K562 (cell line): ENCODE results near the gene GMDS.

Source experiments
- BRF2 ChIP-seq: IDR thresholded peaks from 3 replicates; pipeline ENCODE4 v1.6.1; 2011; ENCODE audit warnings: borderline replicate concordance, mild to moderate bottlenecking; ENCODE audit not compliant: insufficient read length, insufficient read depth
- EP300 ChIP-seq: IDR thresholded peaks from 2 replicates; pipeline ENCODE4 v1.6.1; 2012; ENCODE audit warnings: low read length, improper control_type of control experiment
- JUNB ChIP-seq: fragments of 450-650 bp; formaldehyde crosslinking; conservative IDR thresholded peaks from 2 replicates; pipeline ENCODE4 v1.4.0; 2020; ENCODE audit warnings: mild to moderate bottlenecking
- KDM4B ChIP-seq, 2 experiments: fragments of 450-650 bp in 1 of 2; sonication (generic) in 1 of 2; IDR thresholded peaks; 2 replicates each; pipeline ENCODE4 v1.6.1; 2016 to 2017; ENCODE audit warnings: borderline replicate concordance in 2 of 2, antibody characterized with exemption in 1 of 2, low read depth in 1 of 2, mild to moderate bottlenecking in 1 of 2
- MXI1 ChIP-seq: IDR thresholded peaks from 2 replicates; pipeline ENCODE4 v1.6.1; 2011; ENCODE audit warnings: low read depth, mild to moderate bottlenecking, improper control_type of control experiment, low read length
- NCOA1 ChIP-seq: fragments of 450-650 bp; IDR thresholded peaks from 2 replicates; pipeline ENCODE4 v1.6.1; 2016; ENCODE audit warnings: low read depth
- NR3C1 ChIP-seq: sonication (generic); formaldehyde crosslinking; IDR thresholded peaks from 2 replicates; pipeline ENCODE4 v1.8.1; 2022; ENCODE audit warnings: missing genetic modification reagents
- PHB2 ChIP-seq: fragments of 450-650 bp; IDR thresholded peaks from 2 replicates; pipeline ENCODE4 v1.6.1; 2017; ENCODE audit warnings: low read depth
- SIN3A ChIP-seq, 2 experiments: fragments of 150-350 bp in 1 of 2; IDR thresholded peaks; 2 replicates each; pipeline ENCODE4 v1.6.1; 2011 to 2016; ENCODE audit warnings: borderline replicate concordance in 2 of 2, low read depth in 2 of 2, low read length in 2 of 2, mild to moderate bottlenecking in 2 of 2, moderate library complexity in 2 of 2; ENCODE audit not compliant: control insufficient read depth in 1 of 2
- ZNF274 ChIP-seq: IDR thresholded peaks from 2 replicates; pipeline ENCODE4 v1.6.1; 2011; ENCODE audit warnings: low read depth, mild to moderate bottlenecking, low read length, moderate library complexity, borderline replicate concordance

- TF ChIP-seq SIN3A (IDR thresholded peaks at IDR 0.05; ENCODE audit: borderline replicate concordance in 2 of 2, control insufficient read depth in 1 of 2, low read depth in 2 of 2, low read length in 2 of 2) = no peak
- no peak for TF ChIP-seq NCOA1
- no peak for TF ChIP-seq NR3C1 (CRISPR knock-in tag)
- TF ChIP-seq JUNB (CRISPR knock-in tag) = no peak
- TF ChIP-seq ZNF274 = no peak
- no peak for TF ChIP-seq BRF2
- TF ChIP-seq EP300 = no peak
- TF ChIP-seq MXI1 = no peak
- no peak for TF ChIP-seq PHB2
- TF ChIP-seq KDM4B (IDR thresholded peaks at IDR 0.05; ENCODE audit: borderline replicate concordance in 2 of 2, low read depth in 1 of 2) = no peak
These were observed 599.8 kb downstream of the GMDS start for GRCh38 chr6:1645466-1646185.
